ENCODE results near the gene CYB5R3. TPM values are rescaled to one million over a fixed set of nuclear protein-coding genes. Genes with fewer than 3 reads are reported as not detected.

Gene CYB5R3
- total and polyA plus RNA-seq, 2 donors (not counting 3 experiments of a cell fraction or from before 2014, with no cell fraction given), result 217 to 263 TPM

DNA sequence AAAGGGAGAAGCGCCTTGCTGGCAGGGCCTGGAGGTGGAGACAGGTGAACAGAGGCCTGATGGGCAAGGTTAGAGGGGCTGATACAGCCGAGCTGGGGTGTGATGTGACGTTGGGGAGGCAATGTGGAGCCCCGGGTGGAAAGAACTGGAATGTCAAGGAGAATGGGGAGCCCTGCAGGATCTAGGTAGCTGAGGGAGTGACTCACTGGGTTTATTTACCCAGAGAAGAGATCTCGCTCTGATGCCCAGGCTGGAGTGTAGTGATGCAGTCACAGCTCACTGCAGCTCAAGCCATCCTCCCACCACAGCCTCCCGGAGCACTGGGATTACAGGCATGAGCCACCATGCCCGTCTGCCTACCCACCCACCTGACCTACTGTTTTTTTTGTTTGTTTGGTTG is 1.9 kb upstream of the CYB5R3 start:
- Histone ChIP-seq H3K9me3 (replicated peaks; ENCODE audit: control insufficient read depth, insufficient read depth, low read length) (no peaks in the 10 kb centered on the region), H3K27me3 (ENCODE audit: control insufficient read depth in 2 of 2, insufficient read depth in 2 of 2, low read length in 2 of 2) (no peaks in the 10 kb centered on the region), H3K36me3 (ENCODE audit: control insufficient read depth in 2 of 2, extremely low read depth in 1 of 2, insufficient read depth in 2 of 2, low read length in 2 of 2) (no peaks in the 10 kb centered on the region), H4K20me1 (replicated peaks; ENCODE audit: control insufficient read depth, extremely low read depth, insufficient read depth, low read length) (no peaks in the 10 kb centered on the region), H3K27ac (ENCODE audit: insufficient read depth, low read depth, low read length) (no peak overlapping the region), H3K9me1 (replicated peaks; ENCODE audit: control insufficient read depth, extremely low read depth, insufficient read depth, low read length) (no peaks in the 10 kb centered on the region), H3K9ac (replicated peaks; ENCODE audit: extremely low read depth, insufficient read depth, low read length) (no peak overlapping the region), H3K4me2 (ENCODE audit: insufficient read depth, low read length) (no peak overlapping the region), H3K79me2 (ENCODE audit: control insufficient read depth, insufficient read depth, low read length) (peaks cover 25% of the 10 kb centered on the region), H3K4me3 (replicated peaks in 1 of 3; ENCODE audit: insufficient read depth in 1 of 3, low read depth in 1 of 3, low read length in 3 of 3) (no peak overlapping the region), H3K4me1 (ENCODE audit: control insufficient read depth, extremely low read depth, insufficient read depth, low read length) (peaks cover 21% of the 10 kb centered on the region), H2AFZ (ENCODE audit: low read depth, low read length) (no peak overlapping the region)
- POLR2A ChIA-PET, result no interaction called here
- CTCF ChIA-PET, result interaction anchor here (1.2 to 1.9 kb wide), 2 partner anchors 12 to 169 kb away, joined by 3 to 4 read pairs; no protein-coding TSS in a partner anchor
- intact Hi-C loops (cut with micrococcal nuclease), result no loop called here
- no peak for DNase-seq (ENCODE audit: low read depth, low spot score)
- BruUV-seq (replicated peaks), result no TSS peak
- no peak for FAIRE-seq
- dilution Hi-C loops (cut with MboI; ENCODE audit: extremely low pct_ligation_motif_present, low sequenced_read_pairs), result no loop called here
- TF ChIP-seq, protein P1, sequence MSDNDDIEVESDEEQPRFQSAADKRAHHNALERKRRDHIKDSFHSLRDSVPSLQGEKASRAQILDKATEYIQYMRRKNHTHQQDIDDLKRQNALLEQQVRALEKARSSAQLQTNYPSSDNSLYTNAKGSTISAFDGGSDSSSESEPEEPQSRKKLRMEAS (IDR thresholded peaks at IDR 0.05; ENCODE audit: insufficient read depth, insufficient read length), result no peak
- TF ChIP-seq FOS (IDR thresholded peaks at IDR 0.05; ENCODE audit: borderline replicate concordance, insufficient read depth, low read length) (no peak), EZH2 (IDR thresholded peaks at IDR 0.05; ENCODE audit: borderline replicate concordance, low read depth, low read length, severe bottlenecking) (no peak), JUN (IDR thresholded peaks at IDR 0.05; ENCODE audit: borderline replicate concordance, insufficient read depth, insufficient read length, low read depth) (no peak), POLR2AphosphoS5 (IDR thresholded peaks at IDR 0.05; ENCODE audit: insufficient read depth, low read depth, low read length) (no peak), POLR2A (IDR thresholded peaks at IDR 0.05; ENCODE audit: low read depth, low read length) (no peak), MYC (IDR thresholded peaks at IDR 0.05; ENCODE audit: low read depth, low read length) (no peak), GATA2 (IDR thresholded peaks at IDR 0.05; ENCODE audit: insufficient read depth, insufficient read length, low read depth, low read length) (no peak)
- TF ChIP-seq, protein P2, sequence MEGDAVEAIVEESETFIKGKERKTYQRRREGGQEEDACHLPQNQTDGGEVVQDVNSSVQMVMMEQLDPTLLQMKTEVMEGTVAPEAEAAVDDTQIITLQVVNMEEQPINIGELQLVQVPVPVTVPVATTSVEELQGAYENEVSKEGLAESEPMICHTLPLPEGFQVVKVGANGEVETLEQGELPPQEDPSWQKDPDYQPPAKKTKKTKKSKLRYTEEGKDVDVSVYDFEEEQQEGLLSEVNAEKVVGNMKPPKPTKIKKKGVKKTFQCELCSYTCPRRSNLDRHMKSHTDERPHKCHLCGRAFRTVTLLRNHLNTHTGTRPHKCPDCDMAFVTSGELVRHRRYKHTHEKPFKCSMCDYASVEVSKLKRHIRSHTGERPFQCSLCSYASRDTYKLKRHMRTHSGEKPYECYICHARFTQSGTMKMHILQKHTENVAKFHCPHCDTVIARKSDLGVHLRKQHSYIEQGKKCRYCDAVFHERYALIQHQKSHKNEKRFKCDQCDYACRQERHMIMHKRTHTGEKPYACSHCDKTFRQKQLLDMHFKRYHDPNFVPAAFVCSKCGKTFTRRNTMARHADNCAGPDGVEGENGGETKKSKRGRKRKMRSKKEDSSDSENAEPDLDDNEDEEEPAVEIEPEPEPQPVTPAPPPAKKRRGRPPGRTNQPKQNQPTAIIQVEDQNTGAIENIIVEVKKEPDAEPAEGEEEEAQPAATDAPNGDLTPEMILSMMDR (IDR thresholded peaks at IDR 0.05; ENCODE audit: extremely low read depth in 1 of 2, insufficient read depth in 1 of 2, low read depth in 1 of 2, low read length in 2 of 2), result no peak

Data from endothelial cell of umbilical vein (primary cell).